KMS-11 (cell line): Measurements from ENCODE around the gene ST3GAL5.

Source experiments
- H2AFZ ChIP-seq: fragments of 200-600 bp; sonication (generic); 2 replicates; pipeline ENCODE4 v1.6.1; 2016; ENCODE audit warnings: antibody characterized with exemption, mixed run types, low read depth
- H3K27ac ChIP-seq: fragments of 200-600 bp; sonication (generic); 2 replicates; pipeline ENCODE4 v1.6.1; 2016; ENCODE audit warnings: mild to moderate bottlenecking, mixed run types
- H3K27me3 ChIP-seq: fragments of 200-600 bp; sonication (generic); 2 replicates; pipeline ENCODE4 v1.6.1; 2017; ENCODE audit warnings: mild to moderate bottlenecking, low read depth, mixed run types, moderate library complexity; ENCODE audit not compliant: insufficient read depth
- H3K36me3 ChIP-seq: fragments of 200-600 bp; sonication (generic); 2 replicates; pipeline ENCODE4 v1.6.1; 2017; ENCODE audit warnings: mild to moderate bottlenecking, mixed run types; ENCODE audit not compliant: insufficient read depth
- H3K4me1 ChIP-seq: fragments of 200-600 bp; sonication (generic); 2 replicates; pipeline ENCODE4 v1.6.1; 2016; ENCODE audit warnings: mild to moderate bottlenecking, low read depth, mixed run types; ENCODE audit not compliant: poor library complexity, severe bottlenecking
- H3K4me2 ChIP-seq: fragments of 200-600 bp; sonication (generic); 2 replicates; pipeline ENCODE4 v1.7.0; 2016; ENCODE audit warnings: mild to moderate bottlenecking, mixed run types
- H3K4me3 ChIP-seq: fragments of 200-600 bp; sonication (generic); IDR thresholded peaks from 2 replicates; pipeline ENCODE4 v1.6.1; 2017; ENCODE audit warnings: low read depth, low read length, mixed read lengths; ENCODE audit not compliant: insufficient read depth
- H3K79me2 ChIP-seq: fragments of 200-600 bp; sonication (generic); 2 replicates; pipeline ENCODE4 v1.6.1; 2016; ENCODE audit warnings: low read depth, mixed run types; ENCODE audit not compliant: insufficient read depth
- H3K9ac ChIP-seq: fragments of 200-600 bp; sonication (generic); 2 replicates; pipeline ENCODE4 v1.6.1; 2016; ENCODE audit warnings: mild to moderate bottlenecking, mixed run types
- H4K20me1 ChIP-seq: fragments of 200-600 bp; sonication (generic); 2 replicates; pipeline ENCODE4 v1.6.1; 2016; ENCODE audit warnings: mild to moderate bottlenecking, mixed run types; ENCODE audit not compliant: insufficient read depth
- CTCF ChIP-seq: fragments of 200-600 bp; sonication (generic); conservative IDR thresholded peaks from 2 replicates; pipeline ENCODE4 v1.6.1; 2017; ENCODE audit warnings: low read depth, mild to moderate bottlenecking, antibody characterized with exemption, low read length, moderate library complexity, mixed read lengths

Gene ST3GAL5

GRCh38 chr2:85866165-85866659 lies 22.6 kb downstream of the ST3GAL5 start:
- Histone ChIP-seq H3K79me2 (peaks cover 4% of the 10 kb centered on the region; the same call in 1 of the 2 replicates), H4K20me1 (no peaks in the 10 kb centered on the region), H2AFZ (no peak overlapping the region), H3K4me3 (no peak overlapping the region), H3K27me3 (no peaks in the 10 kb centered on the region), H3K9ac (no peak overlapping the region), H3K4me2 (peak overlapping the region; percentile 55; the same call in 1 of the 2 replicates), H3K36me3 (no peaks in the 10 kb centered on the region), H3K4me1 (peaks cover 70% of the 10 kb centered on the region), H3K27ac (peak overlapping the region; percentile 49)
- TF ChIP-seq CTCF: no peak

DNA sequence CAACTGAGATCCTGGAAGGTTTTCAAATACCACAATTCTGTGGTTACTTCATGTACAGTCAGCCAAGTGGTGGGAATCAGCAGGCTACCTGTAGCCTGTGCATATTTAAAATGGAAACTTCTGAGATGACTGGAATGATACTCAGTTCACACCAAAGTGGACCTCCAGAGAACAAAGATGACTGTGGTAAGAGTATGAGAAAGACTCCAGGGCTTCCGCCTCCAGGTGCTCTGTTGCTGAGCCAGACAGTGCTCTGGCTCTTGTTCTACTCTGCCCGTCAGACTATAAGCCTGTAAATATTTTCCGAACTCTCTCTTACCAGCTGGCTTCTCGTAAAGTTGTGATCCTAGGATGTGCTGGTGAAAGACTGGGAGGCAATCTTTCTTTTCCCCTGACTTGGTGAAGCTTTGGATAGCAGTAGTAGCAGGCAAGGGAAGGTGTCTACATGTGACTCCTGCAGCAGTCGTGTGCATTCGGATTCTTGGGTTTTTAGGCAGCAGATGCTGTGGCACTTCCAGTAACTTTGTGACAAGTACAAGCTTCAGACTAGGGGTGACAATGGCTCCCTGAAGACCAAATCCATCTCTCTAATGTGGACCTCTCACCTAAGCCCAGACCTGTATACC lies 23.1 kb downstream of the ST3GAL5 start:
- H2AFZ ChIP-seq: no peak overlapping the region
- no peaks in the 10 kb centered on the region for H3K36me3 ChIP-seq
- peak overlapping the region; percentile 55 for H3K4me2 ChIP-seq
- peaks cover 76% of the 10 kb centered on the region for H3K4me1 ChIP-seq
- no peaks in the 10 kb centered on the region for H3K27me3 ChIP-seq
- H4K20me1 ChIP-seq: no peaks in the 10 kb centered on the region
- H3K79me2 ChIP-seq: peaks cover 4% of the 10 kb centered on the region; the same call in 1 of the 2 replicates
- H3K4me3 ChIP-seq: no peak overlapping the region
- no peak for TF ChIP-seq CTCF
- no peak overlapping the region for H3K9ac ChIP-seq
- H3K27ac ChIP-seq: peak overlapping the region; percentile 49

- Histone ChIP-seq H4K20me1 (no peaks in the 10 kb centered on the region), H3K79me2 (peaks cover 4% of the 10 kb centered on the region; the same call in 1 of the 2 replicates), H3K27ac (no peak overlapping the region; the same call in 1 of the 2 replicates), H3K4me3 (no peak overlapping the region), H3K27me3 (no peaks in the 10 kb centered on the region), H3K36me3 (no peaks in the 10 kb centered on the region), H3K4me1 (peaks cover 86% of the 10 kb centered on the region), H2AFZ (no peak overlapping the region), H3K9ac (no peak overlapping the region), H3K4me2 (peak overlapping the region; percentile 55; the same call in 1 of the 2 replicates)
- TF ChIP-seq CTCF: no peak
Observed at GRCh38 chr2:85864654-85865053, 24.1 kb downstream of the ST3GAL5 start.

GRCh38 chr2:85862426-85862825 lies 26.4 kb downstream of the ST3GAL5 start:
- Histone ChIP-seq H3K4me3 (no peak overlapping the region), H2AFZ (no peak overlapping the region), H3K27ac (peak overlapping the region; percentile 71; the same call in 1 of the 2 replicates), H3K27me3 (no peaks in the 10 kb centered on the region), H3K79me2 (peaks cover 4% of the 10 kb centered on the region; the same call in 1 of the 2 replicates), H4K20me1 (no peaks in the 10 kb centered on the region), H3K4me2 (peak overlapping the region; percentile 69; the same call in 1 of the 2 replicates), H3K9ac (no peak overlapping the region; the same call in 1 of the 2 replicates), H3K4me1 (peaks cover 100% of the 10 kb centered on the region), H3K36me3 (no peaks in the 10 kb centered on the region)
- no peak for TF ChIP-seq CTCF
